ENCODE results near the gene CLEC4E. TPM values are rescaled to one million over a fixed set of nuclear protein-coding genes. Genes with fewer than 3 reads are reported as not detected.
"Not testable (repeated sequence)": the region's sequence is repeated elsewhere in the genome, so short reads cannot be mapped to it uniquely, and the experiment has no call there.

The CLEC4E gene
- total and polyA plus RNA-seq, 9 donors = 0.09 to 0.33 (median 0.28) TPM; not detected in 4

DNA sequence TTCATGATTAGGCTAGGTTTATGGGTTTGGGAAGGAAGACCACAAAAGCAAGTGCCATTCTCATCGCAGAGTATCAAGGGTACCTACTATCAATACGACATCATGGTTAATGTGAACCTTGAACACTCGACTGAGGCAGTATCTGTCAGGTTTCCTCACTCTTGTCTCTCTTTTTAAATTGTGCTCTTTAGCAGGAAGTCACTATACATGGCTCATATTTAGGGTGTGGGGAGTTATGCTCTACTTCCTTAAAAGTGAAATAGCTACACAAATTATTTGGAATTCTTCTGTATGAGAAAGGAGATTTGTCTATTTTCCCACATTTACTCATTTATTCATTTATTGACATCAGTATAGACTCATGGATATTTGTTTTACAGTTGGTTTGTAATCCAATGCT is 5.9 kb upstream of the CLEC4E start:
- Histone ChIP-seq H3K27ac (ENCODE audit: low read length) (no peak overlapping the region), H3K36me3 (ENCODE audit: control insufficient read depth, insufficient read depth, low read length) (no peaks in the 10 kb centered on the region), H3K9me3 (replicated peaks; ENCODE audit: control insufficient read depth, low read depth, low read length) (no peaks in the 10 kb centered on the region), H3K4me3 (ENCODE audit: low read length) (no peak overlapping the region), H3K27me3 (ENCODE audit: control insufficient read depth, insufficient read depth, low read length) (no peaks in the 10 kb centered on the region), H3K4me1 (ENCODE audit: control insufficient read depth, insufficient read depth, low read length) (no peaks in the 10 kb centered on the region)
- WGBS (ENCODE audit: insufficient coverage) = no CpG with 5 or more reads among the region's 3 CpGs
- no peak for DNase-seq

DNA sequence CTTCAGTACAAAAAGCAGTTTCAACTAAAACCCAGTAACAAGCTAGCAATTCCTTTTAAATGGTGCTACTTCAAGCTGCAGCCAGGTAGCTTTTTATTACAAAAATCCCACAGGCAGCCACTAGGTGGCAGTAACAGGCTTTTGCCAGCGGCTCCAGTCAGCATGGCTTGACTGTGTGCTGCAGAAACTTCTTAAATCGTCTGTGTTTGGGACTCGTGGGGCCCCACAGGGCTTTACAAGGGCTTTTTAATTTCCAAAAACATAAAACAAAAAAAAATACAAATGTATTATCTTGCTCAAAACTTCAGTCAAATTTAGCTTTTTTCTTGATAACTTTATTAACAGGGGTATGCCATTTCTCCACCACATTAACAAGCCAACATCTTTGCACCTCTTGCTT is 3.6 kb upstream of the CLEC4E start:
- no peak overlapping the region for H3K4me3 ChIP-seq (ENCODE audit: low read length)
- H3K27ac ChIP-seq (ENCODE audit: low read length) = no peak overlapping the region
- peak; percentile 76 for DNase-seq
- no peaks in the 10 kb centered on the region for H3K9me3 ChIP-seq (replicated peaks; ENCODE audit: control insufficient read depth, low read depth, low read length)
- no CpG with 5 or more reads among the region's 3 CpGs for WGBS (ENCODE audit: insufficient coverage)
- H3K4me1 ChIP-seq (ENCODE audit: control insufficient read depth, insufficient read depth, low read length) = no peaks in the 10 kb centered on the region
- no peaks in the 10 kb centered on the region for H3K27me3 ChIP-seq (ENCODE audit: control insufficient read depth, insufficient read depth, low read length)
- H3K36me3 ChIP-seq (ENCODE audit: control insufficient read depth, insufficient read depth, low read length) = no peaks in the 10 kb centered on the region

GRCh38 chr12:8541562-8541961 is 857 bp upstream of the CLEC4E start:
- Histone ChIP-seq H3K4me1 (ENCODE audit: control insufficient read depth, insufficient read depth, low read length) (no peaks in the 10 kb centered on the region), H3K36me3 (ENCODE audit: control insufficient read depth, insufficient read depth, low read length) (no peaks in the 10 kb centered on the region), H3K4me3 (ENCODE audit: low read length) (no peak overlapping the region), H3K27ac (ENCODE audit: low read length) (no peak overlapping the region), H3K9me3 (replicated peaks; ENCODE audit: control insufficient read depth, low read depth, low read length) (no peaks in the 10 kb centered on the region), H3K27me3 (ENCODE audit: control insufficient read depth, insufficient read depth, low read length) (no peaks in the 10 kb centered on the region)
- 57% methylated on average over 2 of the region's 10 CpGs for whole genome bisulfite sequencing (ENCODE audit: insufficient coverage)
- no peak for DNase-seq

- not testable (repeated sequence) for H3K36me3 ChIP-seq (ENCODE audit: control insufficient read depth, insufficient read depth, low read length); H3K4me1 ChIP-seq (ENCODE audit: control insufficient read depth, insufficient read depth, low read length); DNase-seq; H3K27me3 ChIP-seq (ENCODE audit: control insufficient read depth, insufficient read depth, low read length); H3K4me3 ChIP-seq (ENCODE audit: low read length); H3K9me3 ChIP-seq (replicated peaks; ENCODE audit: control insufficient read depth, low read depth, low read length); H3K27ac ChIP-seq (ENCODE audit: low read length)
- 92% methylated on average over 12 of the region's 16 CpGs for WGBS (ENCODE audit: insufficient coverage)
Observed at GRCh38 chr12:8537820-8538219, 2.9 kb downstream of the CLEC4E start.

GRCh38 chr12:8532045-8532444 is 8.7 kb downstream of the CLEC4E start:
- no peaks in the 10 kb centered on the region for H3K27me3 ChIP-seq (ENCODE audit: control insufficient read depth, insufficient read depth, low read length)
- WGBS (ENCODE audit: insufficient coverage) = 40% methylated on average over 1 of the region's 7 CpGs
- H3K36me3 ChIP-seq (ENCODE audit: control insufficient read depth, insufficient read depth, low read length) = no peaks in the 10 kb centered on the region
- no peaks in the 10 kb centered on the region for H3K9me3 ChIP-seq (replicated peaks; ENCODE audit: control insufficient read depth, low read depth, low read length)
- no peak overlapping the region for H3K4me3 ChIP-seq (ENCODE audit: low read length)
- no peak for DNase-seq
- H3K27ac ChIP-seq (ENCODE audit: low read length) = no peak overlapping the region
- no peaks in the 10 kb centered on the region for H3K4me1 ChIP-seq (ENCODE audit: control insufficient read depth, insufficient read depth, low read length)

- Histone ChIP-seq H3K9me3 (replicated peaks; ENCODE audit: control insufficient read depth, low read depth, low read length) (no peaks in the 10 kb centered on the region), H3K27ac (ENCODE audit: low read length) (no peak overlapping the region), H3K36me3 (ENCODE audit: control insufficient read depth, insufficient read depth, low read length) (no peaks in the 10 kb centered on the region), H3K27me3 (ENCODE audit: control insufficient read depth, insufficient read depth, low read length) (no peaks in the 10 kb centered on the region), H3K4me1 (ENCODE audit: control insufficient read depth, insufficient read depth, low read length) (no peaks in the 10 kb centered on the region), H3K4me3 (ENCODE audit: low read length) (no peak overlapping the region)
- 67% methylated on average over 20 of the region's 30 CpGs for WGBS (ENCODE audit: insufficient coverage)
- DNase-seq = no peak
Observed at GRCh38 chr12:8527250-8528130, 13.2 kb downstream of the CLEC4E start.

- Histone ChIP-seq H3K27ac (ENCODE audit: low read length) (no peak overlapping the region), H3K9me3 (replicated peaks; ENCODE audit: control insufficient read depth, low read depth, low read length) (no peaks in the 10 kb centered on the region), H3K27me3 (ENCODE audit: control insufficient read depth, insufficient read depth, low read length) (no peaks in the 10 kb centered on the region), H3K4me1 (ENCODE audit: control insufficient read depth, insufficient read depth, low read length) (no peaks in the 10 kb centered on the region), H3K36me3 (ENCODE audit: control insufficient read depth, insufficient read depth, low read length) (no peaks in the 10 kb centered on the region), H3K4me3 (ENCODE audit: low read length) (no peak overlapping the region)
- peak; percentile 48 for DNase-seq
- no CpG with 5 or more reads among the region's 4 CpGs for WGBS (ENCODE audit: insufficient coverage)
Observed at GRCh38 chr12:8519171-8519570, 21.5 kb downstream of the CLEC4E start.

DNA sequence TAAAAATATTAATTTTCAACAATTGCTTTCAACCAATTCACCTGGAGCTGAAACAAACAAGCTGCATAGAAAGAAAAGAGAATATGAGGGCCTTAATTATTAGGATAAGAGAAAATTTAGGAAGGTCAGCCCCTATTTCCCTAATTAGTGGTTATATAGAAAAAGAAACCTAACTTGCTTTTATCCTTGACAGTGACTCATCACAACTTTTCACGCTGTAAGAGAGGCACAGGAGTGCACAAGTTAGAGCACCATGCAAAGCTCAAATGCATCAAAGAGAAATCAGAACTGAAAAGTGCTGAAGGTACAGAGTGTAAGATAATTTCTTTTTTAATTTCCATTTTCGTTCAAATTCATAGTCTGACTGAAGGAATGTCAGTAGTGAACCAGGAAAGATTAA is 22.7 kb downstream of the CLEC4E start:
- H3K9me3 ChIP-seq (replicated peaks; ENCODE audit: control insufficient read depth, low read depth, low read length) = no peaks in the 10 kb centered on the region
- no peak overlapping the region for H3K27ac ChIP-seq (ENCODE audit: low read length)
- WGBS (ENCODE audit: insufficient coverage) = no CpG with 5 or more reads among the region's 2 CpGs
- no peak for DNase-seq
- H3K27me3 ChIP-seq (ENCODE audit: control insufficient read depth, insufficient read depth, low read length) = no peaks in the 10 kb centered on the region
- no peak overlapping the region for H3K4me3 ChIP-seq (ENCODE audit: low read length)
- no peaks in the 10 kb centered on the region for H3K36me3 ChIP-seq (ENCODE audit: control insufficient read depth, insufficient read depth, low read length)
- no peaks in the 10 kb centered on the region for H3K4me1 ChIP-seq (ENCODE audit: control insufficient read depth, insufficient read depth, low read length)

GRCh38 chr12:8513256-8513655 is 27.4 kb downstream of the CLEC4E start, which contains the start of gene CLEC4D:
CLEC4D (plus strand) TSS chr12:8513503; CDS start chr12:8513733, 230 bp downstream.
- no CpG with 5 or more reads among the region's 4 CpGs for WGBS (ENCODE audit: insufficient coverage)
- Histone ChIP-seq H3K27ac (ENCODE audit: low read length) (no peak within 1 kb of the TSS), H3K4me3 (ENCODE audit: low read length) (no peak within 1 kb of the TSS)

GRCh38 chr12:8508910-8509841 is 31.5 kb downstream of the CLEC4E start:
- Histone ChIP-seq H3K4me3 (ENCODE audit: low read length) (no peak overlapping the region), H3K27ac (ENCODE audit: low read length) (no peak overlapping the region), H3K9me3 (replicated peaks; ENCODE audit: control insufficient read depth, low read depth, low read length) (no peaks in the 10 kb centered on the region), H3K36me3 (ENCODE audit: control insufficient read depth, insufficient read depth, low read length) (no peaks in the 10 kb centered on the region), H3K4me1 (ENCODE audit: control insufficient read depth, insufficient read depth, low read length) (no peaks in the 10 kb centered on the region), H3K27me3 (ENCODE audit: control insufficient read depth, insufficient read depth, low read length) (no peaks in the 10 kb centered on the region)
- WGBS (ENCODE audit: insufficient coverage) = 59% methylated on average over 5 of the region's 12 CpGs
- DNase-seq = no peak

More at GRCh38 chr12:8513256-8513655, 27.4 kb downstream of the CLEC4E start, which contains the start of gene CLEC4D:
- no peaks in the 10 kb centered on the region for H3K27me3 ChIP-seq (ENCODE audit: control insufficient read depth, insufficient read depth, low read length)
- H3K4me1 ChIP-seq (ENCODE audit: control insufficient read depth, insufficient read depth, low read length) = no peaks in the 10 kb centered on the region
- DNase-seq = no peak
- no peaks in the 10 kb centered on the region for H3K36me3 ChIP-seq (ENCODE audit: control insufficient read depth, insufficient read depth, low read length)
- no peaks in the 10 kb centered on the region for H3K9me3 ChIP-seq (replicated peaks; ENCODE audit: control insufficient read depth, low read depth, low read length)

Measured in muscle of leg (tissue), 11 donors.